DMS 273 treated with DMSO at 0.1 percent for 48 hours (cell line): ENCODE data around the gene RTBDN.
A peak's percentile ranks its signal among the peaks of the same experiment; 100 is the strongest.

Experiments used
- DNase-seq: peaks from one replicate; lab custom pipeline; 2025; lab: John Stamatoyannopoulos, UW

The RTBDN gene

DNA sequence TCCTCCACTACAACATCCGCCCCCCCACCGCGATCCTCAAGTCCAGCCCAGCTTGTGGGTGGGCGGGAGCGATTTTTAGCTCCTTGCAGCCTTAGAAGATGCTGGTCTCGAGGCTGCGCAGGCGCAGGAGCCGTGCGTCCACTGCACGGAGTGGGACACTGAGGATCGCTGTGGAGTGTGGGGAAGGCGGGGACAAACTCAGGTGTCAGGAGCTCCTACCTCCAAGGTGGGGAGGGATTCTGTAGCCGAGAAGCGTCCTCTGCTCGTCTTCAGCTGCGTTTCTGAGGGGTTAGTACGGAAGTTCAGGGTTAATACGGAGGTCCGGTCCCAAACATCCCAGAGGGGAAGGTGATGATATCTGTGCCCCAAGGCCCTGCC, at the start of gene RTBDN:
RTBDN (minus strand) TSS at position 14 of the 378 bp plus-strand sequence. CDS start 4,600 bp downstream, outside the sequence.
- no peak for DNase-seq

- no peak for DNase-seq
Measured at GRCh38 chr19:12882589-12882988, 48.2 kb upstream of the RTBDN start.

GRCh38 chr19:12881172-12881808, 46.9 kb upstream of the RTBDN start, which contains the start of gene DNASE2:
Gene DNASE2, minus strand, starts transcription at chr19:12881449. Its CDS starts 74 bp downstream, at chr19:12881375.
- DNase-seq = peak; percentile 94

- no peak for DNase-seq
Measured at GRCh38 chr19:12880551-12881171, 46.3 kb upstream of the RTBDN start.

GRCh38 chr19:12875086-12875485, 40.7 kb upstream of the RTBDN start:
- no peak for DNase-seq

DNA sequence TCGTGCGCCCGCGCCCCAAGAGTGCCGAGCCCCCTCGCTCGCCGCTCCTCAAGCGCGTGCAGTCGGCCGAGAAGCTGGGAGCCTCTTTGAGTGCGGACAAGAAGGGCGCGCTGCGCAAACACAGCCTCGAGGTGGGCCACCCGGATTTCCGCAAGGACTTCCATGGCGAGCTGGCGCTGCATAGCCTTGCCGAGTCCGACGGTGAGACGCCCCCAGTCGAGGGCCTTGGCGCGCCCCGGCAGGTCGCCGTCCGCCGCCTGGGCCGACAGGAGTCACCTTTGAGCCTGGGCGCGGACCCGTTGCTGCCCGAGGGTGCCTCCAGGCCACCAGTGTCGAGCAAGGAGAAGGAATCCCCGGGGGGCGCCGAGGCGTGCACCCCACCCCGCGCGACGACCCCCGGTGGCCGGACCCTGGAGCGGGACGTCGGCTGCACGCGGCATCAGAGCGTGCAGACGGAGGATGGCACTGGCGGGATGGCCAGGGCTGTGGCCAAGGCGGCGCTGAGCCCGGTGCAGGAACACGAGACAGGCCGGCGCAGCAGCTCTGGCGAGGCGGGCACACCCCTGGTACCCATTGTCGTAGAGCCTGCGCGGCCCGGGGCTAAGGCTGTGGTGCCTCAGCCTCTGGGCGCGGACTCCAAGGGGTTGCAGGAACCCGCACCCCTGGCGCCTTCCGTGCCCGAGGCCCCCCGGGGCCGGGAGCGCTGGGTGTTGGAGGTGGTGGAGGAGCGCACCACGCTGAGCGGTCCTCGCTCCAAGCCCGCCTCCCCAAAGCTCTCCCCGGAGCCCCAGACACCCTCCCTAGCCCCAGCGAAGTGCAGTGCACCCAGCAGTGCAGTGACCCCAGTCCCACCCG, 39.7 kb upstream of the RTBDN start:
- no peak for DNase-seq

DNA sequence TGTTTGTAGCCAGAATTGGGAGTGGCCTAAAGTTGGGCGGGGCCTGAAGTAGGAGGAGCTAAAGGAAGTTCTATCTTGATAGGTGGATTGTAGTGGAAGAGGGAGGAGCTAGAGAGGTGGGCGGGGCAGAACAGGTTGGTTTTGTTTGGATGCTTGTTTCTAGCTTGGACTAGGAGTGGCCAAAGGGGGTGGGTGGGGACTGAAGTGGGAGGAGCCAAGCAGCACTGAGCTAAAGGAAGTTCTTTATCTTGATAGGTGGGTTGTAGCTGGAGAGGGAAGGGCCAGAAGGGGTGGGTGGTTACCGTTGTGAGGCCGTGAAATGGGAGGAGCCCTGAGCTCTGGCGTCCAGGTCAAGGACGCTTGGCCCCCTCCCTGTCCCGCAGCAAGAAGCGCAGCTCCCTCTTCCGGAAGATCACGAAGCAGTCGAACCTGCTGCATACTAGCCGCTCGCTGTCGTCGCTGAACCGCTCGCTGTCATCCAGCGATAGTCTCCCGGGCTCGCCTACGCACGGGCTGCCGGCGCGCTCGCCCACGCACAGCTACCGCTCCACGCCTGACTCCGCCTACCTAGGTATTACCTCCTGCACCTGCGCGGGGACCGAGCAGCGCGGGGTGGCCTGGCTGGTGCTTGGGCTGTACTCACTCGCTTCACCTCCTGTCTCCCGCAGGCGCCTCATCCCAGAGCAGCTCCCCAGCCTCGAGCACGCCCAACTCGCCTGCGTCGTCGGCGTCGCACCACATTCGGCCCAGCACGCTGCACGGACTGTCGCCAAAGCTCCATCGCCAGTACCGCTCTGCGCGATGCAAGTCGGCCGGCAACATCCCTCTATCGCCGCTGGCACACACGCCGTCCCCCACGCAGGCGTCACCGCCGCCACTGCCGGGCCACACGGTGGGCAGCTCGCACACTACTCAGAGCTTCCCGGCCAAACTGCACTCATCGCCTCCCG, 38.8 kb upstream of the RTBDN start:
- DNase-seq = no peak

GRCh38 chr19:12872255-12872654, 37.9 kb upstream of the RTBDN start:
- DNase-seq = no peak

GRCh38 chr19:12871681-12872080, 37.3 kb upstream of the RTBDN start:
- no peak for DNase-seq

GRCh38 chr19:12868540-12869112, 34.2 kb upstream of the RTBDN start:
- no peak for DNase-seq

DNA sequence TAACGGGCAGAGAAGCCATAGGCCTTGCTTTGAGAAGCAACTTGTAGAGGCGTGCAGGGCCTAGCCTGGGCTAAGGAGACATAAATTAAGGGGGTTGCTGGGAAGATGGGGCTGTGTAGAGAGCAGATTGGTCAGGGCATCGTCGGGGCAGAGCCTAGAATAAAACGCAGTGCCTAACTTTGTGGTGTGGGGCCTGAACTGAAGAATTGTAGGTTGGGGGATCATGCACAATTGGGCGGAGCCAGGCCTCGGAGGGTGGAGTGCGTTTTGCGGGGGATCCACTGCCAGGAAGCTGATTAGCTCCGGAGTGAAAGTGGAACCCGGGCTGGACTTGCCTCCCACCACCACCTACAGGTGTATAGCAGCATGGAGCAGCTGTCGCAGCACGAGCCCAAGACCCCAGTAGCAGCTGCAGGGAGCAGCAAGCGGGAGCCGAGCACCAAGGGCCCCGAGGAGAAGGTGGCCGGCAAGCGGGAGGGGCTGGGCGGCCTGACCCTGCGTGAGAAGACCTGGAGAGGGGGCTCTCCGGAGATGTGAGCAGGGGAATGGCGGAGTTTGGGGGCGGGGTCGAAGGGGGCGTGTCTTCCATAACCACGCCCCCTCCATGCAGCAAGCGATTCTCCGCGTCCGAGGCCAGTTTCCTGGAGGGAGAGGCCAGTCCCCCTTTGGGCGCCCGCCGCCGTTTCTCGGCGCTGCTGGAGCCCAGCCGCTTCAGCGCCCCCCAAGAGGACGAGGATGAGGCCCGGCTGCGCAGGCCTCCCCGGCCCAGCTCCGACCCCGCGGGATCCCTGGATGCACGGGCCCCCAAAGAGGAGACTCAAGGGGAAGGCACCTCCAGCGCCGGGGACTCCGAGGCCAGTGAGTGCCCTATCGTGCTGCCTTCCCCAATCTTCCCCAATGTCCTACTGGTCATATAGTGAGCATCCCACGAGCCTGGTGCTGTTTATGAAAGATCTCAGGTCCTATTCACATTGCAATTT, 33.0 kb upstream of the RTBDN start:
- DNase-seq = no peak

- no peak for DNase-seq
Measured at GRCh38 chr19:12866416-12867119, 32.2 kb upstream of the RTBDN start.

- no peak for DNase-seq
Measured at GRCh38 chr19:12865746-12866415, 31.5 kb upstream of the RTBDN start.

DNA sequence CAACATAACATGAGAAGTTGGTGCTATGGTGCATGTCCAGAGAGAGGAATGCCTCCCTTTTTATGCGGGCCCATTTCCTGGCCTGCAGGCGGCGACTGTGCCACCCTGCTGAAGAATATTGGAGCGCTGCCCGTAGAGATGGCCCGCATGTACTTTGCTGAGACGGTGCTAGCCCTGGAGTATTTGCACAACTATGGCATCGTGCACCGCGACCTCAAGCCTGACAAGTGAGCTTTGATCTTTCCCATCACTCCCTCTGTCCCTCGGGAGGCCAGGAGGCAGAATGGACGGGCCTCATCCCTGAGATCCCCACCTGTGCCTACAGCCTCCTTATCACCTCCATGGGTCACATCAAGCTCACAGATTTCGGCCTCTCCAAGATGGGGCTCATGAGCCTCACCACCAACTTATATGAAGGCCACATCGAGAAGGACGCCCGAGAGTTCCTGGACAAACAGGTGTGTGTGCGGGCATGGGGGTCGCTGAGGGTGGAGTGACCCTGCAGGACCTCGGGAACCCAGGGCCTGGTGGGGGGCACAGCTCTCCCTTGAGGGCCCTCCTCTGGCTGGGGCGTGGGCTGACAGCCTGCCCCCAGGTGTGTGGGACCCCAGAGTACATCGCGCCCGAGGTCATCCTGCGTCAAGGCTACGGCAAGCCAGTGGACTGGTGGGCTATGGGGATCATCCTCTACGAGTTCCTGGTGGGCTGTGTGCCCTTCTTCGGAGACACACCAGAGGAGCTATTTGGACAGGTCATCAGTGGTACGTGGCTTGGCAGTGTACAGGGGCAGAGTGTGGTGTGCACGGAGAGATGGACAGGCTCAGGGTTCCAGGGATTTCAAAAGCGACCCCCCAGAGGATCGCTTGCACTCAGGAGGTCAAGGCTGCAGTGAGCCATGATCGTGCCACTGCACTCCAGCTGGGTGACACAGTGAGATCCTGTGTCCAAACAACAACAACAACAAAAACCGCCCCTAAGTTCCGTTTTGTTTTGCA, 30.6 kb upstream of the RTBDN start:
- no peak for DNase-seq

DNA sequence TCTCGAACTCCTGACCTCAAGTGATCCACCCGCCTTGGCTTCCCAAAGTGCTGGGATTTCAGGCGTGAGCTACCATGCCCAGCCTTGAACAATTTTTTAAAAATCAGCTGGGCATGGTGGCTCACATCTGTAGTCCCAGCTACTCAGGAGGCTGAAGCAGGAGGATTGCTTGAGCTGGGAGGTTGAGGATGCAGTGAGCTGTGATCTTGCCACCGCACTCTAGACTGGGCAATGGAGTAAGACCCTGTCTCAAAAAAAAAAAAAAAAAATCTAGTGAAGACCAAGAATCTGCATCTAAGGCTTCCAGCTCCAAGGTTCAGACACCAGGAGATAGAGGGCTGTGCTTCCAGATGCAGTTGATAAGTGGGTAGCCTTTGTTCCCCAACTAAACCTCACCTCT, 29.8 kb upstream of the RTBDN start:
- no peak for DNase-seq

GRCh38 chr19:12859546-12859945, 25.2 kb upstream of the RTBDN start:
- DNase-seq = peak; percentile 13

- DNase-seq = no peak
Measured at GRCh38 chr19:12858041-12858928, 23.9 kb upstream of the RTBDN start.
